ENCODE data around the gene CAMK4. TPM values are rescaled to one million over a fixed set of nuclear protein-coding genes. Genes with fewer than 3 reads are reported as not detected.

Gene CAMK4
- polyA plus RNA-seq, 1 donor (not counting 4 experiments of a cell fraction or from before 2014, with no cell fraction given), result 0.45 TPM

- peak overlapping the region; percentile 84 for H3K27ac ChIP-seq (ENCODE audit: control insufficient read depth, insufficient read depth, low read length)
- H2AFZ ChIP-seq (ENCODE audit: control insufficient read depth, low read length), result peak overlapping the region; percentile 77
- DNase-seq (ENCODE audit: low read depth, low spot score), result peak; percentile 32
Observed at GRCh38 chr5:111389390-111390082, 165.4 kb downstream of the CAMK4 start.

GRCh38 chr5:111392181-111392580 lies 168.0 kb downstream of the CAMK4 start:
- no peaks in the 10 kb centered on the region for H4K20me1 ChIP-seq (ENCODE audit: control insufficient read depth, extremely low read depth, insufficient read depth, low read length)
- TF ChIP-seq CTCF (optimal IDR thresholded peaks at IDR 0.05 in 1 of 3, IDR thresholded peaks at IDR 0.05 in 1 of 3, conservative IDR thresholded peaks at IDR 0.05 in 1 of 3; ENCODE audit: extremely low read depth in 1 of 3, insufficient read depth in 2 of 3, low read length in 3 of 3), result no peak
- no peak for TF ChIP-seq EZH2 (IDR thresholded peaks at IDR 0.05; ENCODE audit: low read length)
- H3K9ac ChIP-seq (ENCODE audit: control insufficient read depth, extremely low read depth, insufficient read depth, low read length), result no peak overlapping the region
- no peaks in the 10 kb centered on the region for H3K36me3 ChIP-seq (ENCODE audit: control insufficient read depth in 2 of 2, extremely low read depth in 1 of 2, insufficient read depth in 2 of 2, low read length in 2 of 2)
- H3K27me3 ChIP-seq (ENCODE audit: control insufficient read depth, extremely low read depth, insufficient read depth, low read length), result no peaks in the 10 kb centered on the region
- no peak for DNase-seq (ENCODE audit: low read depth, low spot score)
- FAIRE-seq, result no peak
- H3K9me1 ChIP-seq (ENCODE audit: control insufficient read depth, extremely low read depth, insufficient read depth, low read length), result no peaks in the 10 kb centered on the region
- no peaks in the 10 kb centered on the region for H3K79me2 ChIP-seq (ENCODE audit: control insufficient read depth, insufficient read depth, low read length)
- no peak overlapping the region for H3K27ac ChIP-seq (ENCODE audit: control insufficient read depth, insufficient read depth, low read length)
- H3K4me1 ChIP-seq (ENCODE audit: control insufficient read depth, extremely low read depth, insufficient read depth, low read length), result peaks cover 21% of the 10 kb centered on the region
- H3K9me3 ChIP-seq (ENCODE audit: control insufficient read depth, low read depth, low read length), result no peaks in the 10 kb centered on the region
- H2AFZ ChIP-seq (ENCODE audit: control insufficient read depth, low read length), result no peak overlapping the region
- H3K4me3 ChIP-seq (ENCODE audit: control insufficient read depth in 2 of 3, extremely low read depth in 1 of 3, insufficient read depth in 2 of 3, low read depth in 1 of 3, low read length in 3 of 3), result no peak overlapping the region
- H3K4me2 ChIP-seq (ENCODE audit: control insufficient read depth, extremely low read depth, insufficient read depth, low read depth, low read length), result no peak overlapping the region
- dilution Hi-C loops (cut with MboI; ENCODE audit: extremely low pct_ligation_motif_present, low sequenced_read_pairs), result no loop called here

More at GRCh38 chr5:111389390-111390082, 165.4 kb downstream of the CAMK4 start:
- H3K9ac ChIP-seq (ENCODE audit: control insufficient read depth, extremely low read depth, insufficient read depth, low read length), result peak overlapping the region; percentile 43
- no peaks in the 10 kb centered on the region for H4K20me1 ChIP-seq (ENCODE audit: control insufficient read depth, extremely low read depth, insufficient read depth, low read length)
- H3K9me1 ChIP-seq (ENCODE audit: control insufficient read depth, extremely low read depth, insufficient read depth, low read length), result no peaks in the 10 kb centered on the region
- no peaks in the 10 kb centered on the region for H3K79me2 ChIP-seq (ENCODE audit: control insufficient read depth, insufficient read depth, low read length)
- peak overlapping the region in 1 of 3 experiments; percentile 23 for H3K4me3 ChIP-seq (ENCODE audit: control insufficient read depth in 2 of 3, extremely low read depth in 1 of 3, insufficient read depth in 2 of 3, low read depth in 1 of 3, low read length in 3 of 3)
- TF ChIP-seq EZH2 (IDR thresholded peaks at IDR 0.05; ENCODE audit: low read length), result no peak
- TF ChIP-seq CTCF (optimal IDR thresholded peaks at IDR 0.05 in 1 of 3, IDR thresholded peaks at IDR 0.05 in 1 of 3, conservative IDR thresholded peaks at IDR 0.05 in 1 of 3; ENCODE audit: extremely low read depth in 1 of 3, insufficient read depth in 2 of 3, low read length in 3 of 3), result peak in 1 of 3 experiments; percentile 36
- H3K36me3 ChIP-seq (ENCODE audit: control insufficient read depth in 2 of 2, extremely low read depth in 1 of 2, insufficient read depth in 2 of 2, low read length in 2 of 2), result no peaks in the 10 kb centered on the region
- dilution Hi-C loops (cut with MboI; ENCODE audit: extremely low pct_ligation_motif_present, low sequenced_read_pairs), result no loop called here
- H3K27me3 ChIP-seq (ENCODE audit: control insufficient read depth, extremely low read depth, insufficient read depth, low read length), result no peaks in the 10 kb centered on the region
- FAIRE-seq, result peak; percentile 99
- no peaks in the 10 kb centered on the region for H3K9me3 ChIP-seq (ENCODE audit: control insufficient read depth, low read depth, low read length)
- H3K4me2 ChIP-seq (ENCODE audit: control insufficient read depth, extremely low read depth, insufficient read depth, low read depth, low read length), result peak overlapping the region; percentile 65
- H3K4me1 ChIP-seq (ENCODE audit: control insufficient read depth, extremely low read depth, insufficient read depth, low read length), result peaks cover 17% of the 10 kb centered on the region

Data from keratinocyte (primary cell).